Measurements from ENCODE around the gene GPBP1. TPM values are rescaled to one million over a fixed set of nuclear protein-coding genes. Genes with fewer than 3 reads are reported as not detected.
"Not testable (repeated sequence)": the region's sequence is repeated elsewhere in the genome, so short reads cannot be mapped to it uniquely, and the experiment has no call there.

Gene GPBP1
- total and polyA plus RNA-seq, 2 of the 4 experiments (the other 2 are of a cell fraction), result 24.3 to 29.2 TPM

GRCh38 chr5:57192832-57193231 lies 19.0 kb downstream of the GPBP1 start:
- H2BK5ac ChIP-seq (ENCODE audit: low read depth, low read length, poor library complexity, severe bottlenecking); H2BK20ac ChIP-seq (ENCODE audit: low read depth, low read length); DNase-seq; H3K36me3 ChIP-seq (ENCODE audit: control insufficient read depth, insufficient read depth, low read length); H3K18ac ChIP-seq (ENCODE audit: low read depth, low read length); H4K5ac ChIP-seq (ENCODE audit: low read depth, low read length); H3K4me1 ChIP-seq (ENCODE audit: control insufficient read depth, insufficient read depth, low read length); BruUV-seq (replicated peaks); H3K27ac ChIP-seq (ENCODE audit: insufficient read depth, low read length); intact Hi-C loops (cut with micrococcal nuclease); H3K4me2 ChIP-seq (ENCODE audit: low read depth, low read length); ATAC-seq (ENCODE audit: low read depth); H3K56ac ChIP-seq (ENCODE audit: extremely low read depth, insufficient read depth, low read length); H2AK9ac ChIP-seq (replicated peaks; ENCODE audit: low read depth, low read length, poor library complexity); dilution Hi-C loops (cut with HindIII; ENCODE audit: low sequenced_read_pairs, unreplicated experiment); H2AK5ac ChIP-seq (ENCODE audit: low read depth, low read length); H3K14ac ChIP-seq (replicated peaks; ENCODE audit: low read depth, low read length); CTCF ChIA-PET; H3K27me3 ChIP-seq (ENCODE audit: control insufficient read depth, insufficient read depth, low read length); H3K23ac ChIP-seq (ENCODE audit: low read depth, low read length); H4K91ac ChIP-seq (ENCODE audit: insufficient read depth, low read depth, low read length); H2BK120ac ChIP-seq (ENCODE audit: low read depth, low read length); H2BK15ac ChIP-seq (ENCODE audit: low read depth, low read length); in situ Hi-C loops (cut with MboI; ENCODE audit: low sequenced_read_pairs); H3K9ac ChIP-seq (ENCODE audit: low read depth, low read length); H3K9me3 ChIP-seq (ENCODE audit: control insufficient read depth, insufficient read depth, low read length); H2AFZ ChIP-seq (replicated peaks; ENCODE audit: low read length, poor library complexity); H3K4me3 ChIP-seq (ENCODE audit: insufficient read depth, low read depth, low read length); H3K4ac ChIP-seq (ENCODE audit: low read depth, low read length); H4K8ac ChIP-seq (ENCODE audit: low read depth in 2 of 2, low read length in 2 of 2): not testable (repeated sequence)
- H3K9me1 ChIP-seq (ENCODE audit: insufficient read depth, low read length), result peaks cover 11% of the 10 kb centered on the region
- POLR2A ChIA-PET (ENCODE audit: unreplicated experiment), result interaction anchor here (0.6 kb wide), 2 partner anchors 14 to 166 kb away, joined by 4 to 17 read pairs; no protein-coding TSS in a partner anchor
- 100% methylated on average over 3 of the region's 6 CpGs; no CpG with 5 or more reads in 1 of the 2 experiments for WGBS, 2 experiments (ENCODE audit: extremely low coverage in 2 of 2, insufficient read length in 1 of 2)
- peaks cover 4 to 68% of the 10 kb centered on the region in 2 experiments; a peak in 3 of 4 replicates for H3K79me1 ChIP-seq (ENCODE audit: low read depth in 1 of 2, low read length in 2 of 2)
- H4K20me1 ChIP-seq (ENCODE audit: insufficient read depth, low read length), result peaks cover 84% of the 10 kb centered on the region
